Activated CD4-positive, alpha-beta T cell treated with anti-CD3 and anti-CD28 coated beads, Interleukin-10, Interleukin-2, amounts not matched to agents 100 ng/mL and 50 ng/mL, durations not matched to agents 16 hours and 8 hours (primary cell): ENCODE measurements around the gene BRMS1.

ENCODE experiments used
- DNase-seq: peaks from one replicate; pipeline ENCODE4 v3.0.0-alpha.2; 2020

The BRMS1 gene

GRCh38 chr11:66336234-66337102, 8.4 kb downstream of the BRMS1 start, which contains the start of gene RIN1:
Gene RIN1, minus strand, starts transcription at chr11:66336434. Its CDS starts 32 bp downstream, at chr11:66336402.
- DNase-seq, result peak; percentile 84

- no peak for DNase-seq
Observed at GRCh38 chr11:66335531-66336233, 9.2 kb downstream of the BRMS1 start.

GRCh38 chr11:66334605-66335442, 10.1 kb downstream of the BRMS1 start:
- DNase-seq, result no peak

- no peak for DNase-seq
Observed at GRCh38 chr11:66333896-66334604, 10.9 kb downstream of the BRMS1 start.

- no peak for DNase-seq
Observed at GRCh38 chr11:66333220-66333877, 11.6 kb downstream of the BRMS1 start.

- DNase-seq, result no peak
Observed at GRCh38 chr11:66332371-66333219, 12.3 kb downstream of the BRMS1 start.

GRCh38 chr11:66331542-66332370, 13.1 kb downstream of the BRMS1 start:
- no peak for DNase-seq

- no peak for DNase-seq
Observed at GRCh38 chr11:66330931-66331330, 14.0 kb downstream of the BRMS1 start.

GRCh38 chr11:66329165-66329673, 15.7 kb downstream of the BRMS1 start:
- no peak for DNase-seq

GRCh38 chr11:66328302-66329144, 16.4 kb downstream of the BRMS1 start:
- DNase-seq, result peak; percentile 89

- peak; percentile 21 for DNase-seq
Observed at GRCh38 chr11:66328031-66328301, 16.9 kb downstream of the BRMS1 start.

GRCh38 chr11:66327171-66328030, 17.5 kb downstream of the BRMS1 start:
- DNase-seq, result no peak

- no peak for DNase-seq
Observed at GRCh38 chr11:66326261-66327111, 18.4 kb downstream of the BRMS1 start.

GRCh38 chr11:66325263-66325671, 19.6 kb downstream of the BRMS1 start:
- no peak for DNase-seq

- DNase-seq, result no peak
Observed at GRCh38 chr11:66324664-66325063, 20.2 kb downstream of the BRMS1 start.

GRCh38 chr11:66323684-66324083, 21.2 kb downstream of the BRMS1 start:
- no peak for DNase-seq
